ENCODE results near the gene PLPP2. TPM values are rescaled to one million over a fixed set of nuclear protein-coding genes. Genes with fewer than 3 reads are reported as not detected.
A peak's percentile ranks its signal among the peaks of the same experiment; 100 is the strongest.

PLPP2 gene
- polyA plus RNA-seq, 1 donor = 1.6 TPM

DNA sequence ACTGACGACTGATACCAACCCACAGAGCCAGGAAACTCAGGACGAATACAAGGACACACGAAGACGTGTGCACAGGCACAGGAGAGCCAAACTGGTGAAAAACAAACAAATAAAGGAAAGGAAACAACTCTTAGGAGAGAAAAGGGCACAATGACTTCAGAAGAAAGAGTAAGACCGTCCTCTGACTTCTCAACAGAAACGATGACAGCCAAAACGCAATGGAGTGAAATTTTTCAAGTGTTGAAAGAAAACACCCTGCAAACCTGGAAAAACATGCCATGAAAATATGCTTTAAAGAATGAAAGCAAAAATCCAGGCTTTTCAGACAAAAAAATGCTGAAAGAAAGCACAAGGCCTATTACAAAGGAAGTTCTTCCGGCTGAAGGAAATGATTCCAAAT lies 24.6 kb upstream of the PLPP2 start:
- peaks cover 48% of the 10 kb centered on the region for H3K36me3 ChIP-seq (ENCODE audit: control insufficient read depth, insufficient read depth, low read length)
- H3K4me3 ChIP-seq (ENCODE audit: low read length) = no peak overlapping the region
- H3K27ac ChIP-seq (ENCODE audit: low read length) = no peak overlapping the region
- H3K4me1 ChIP-seq (ENCODE audit: control insufficient read depth, insufficient read depth, low read length) = no peaks in the 10 kb centered on the region
- H3K9me3 ChIP-seq (ENCODE audit: control insufficient read depth, low read depth, low read length) = peaks cover 14% of the 10 kb centered on the region
- no peaks in the 10 kb centered on the region for H3K27me3 ChIP-seq (ENCODE audit: control insufficient read depth, insufficient read depth, low read length)
- 95% methylated on average over 6 of the region's 8 CpGs for WGBS (ENCODE audit: insufficient coverage, low lambda C conversion rate)
- no peak for DNase-seq

DNA sequence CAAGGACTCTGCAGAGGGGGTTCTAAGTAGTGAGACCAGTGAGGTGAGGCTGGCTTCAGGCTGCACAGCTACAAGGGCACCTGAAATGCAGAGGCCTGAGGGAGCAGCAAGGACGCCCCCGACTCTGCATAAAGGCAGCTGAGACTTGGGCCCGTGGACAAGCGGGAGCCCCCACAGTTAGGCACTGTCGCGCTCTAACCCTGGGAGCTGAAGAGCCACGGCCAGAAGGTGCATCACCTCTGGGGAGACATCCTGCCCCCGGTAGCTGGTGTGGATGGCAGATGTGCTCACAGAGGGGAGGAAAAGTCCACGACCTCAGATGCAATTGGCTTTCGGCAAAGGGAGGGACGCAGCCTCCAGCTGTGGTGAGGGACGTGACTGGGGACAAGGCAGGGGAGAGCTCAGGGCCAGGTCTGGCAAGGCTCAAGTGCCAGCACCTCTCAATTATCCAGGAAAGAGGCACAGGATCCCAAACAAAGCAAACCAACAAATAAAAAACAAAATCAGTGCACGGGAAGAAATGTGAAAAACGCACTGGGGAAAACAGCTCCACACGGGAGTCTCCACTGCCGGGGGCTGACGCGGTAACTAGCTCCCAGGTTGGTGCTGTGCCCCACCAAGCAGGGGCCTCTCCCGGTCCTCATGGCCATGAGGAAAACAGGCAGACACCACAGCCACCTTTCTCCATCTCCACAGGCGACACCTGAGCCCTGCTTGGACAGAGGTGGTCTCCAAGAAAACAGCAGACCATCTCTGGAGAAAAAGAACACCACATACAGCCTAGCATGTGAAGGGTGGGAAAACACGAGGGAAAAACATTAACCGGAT lies 23.0 kb upstream of the PLPP2 start:
- H3K4me1 ChIP-seq (ENCODE audit: control insufficient read depth, insufficient read depth, low read length) = peaks cover 2% of the 10 kb centered on the region
- H3K27ac ChIP-seq (ENCODE audit: low read length) = no peak overlapping the region
- H3K4me3 ChIP-seq (ENCODE audit: low read length) = no peak overlapping the region
- no peak for DNase-seq
- no peaks in the 10 kb centered on the region for H3K27me3 ChIP-seq (ENCODE audit: control insufficient read depth, insufficient read depth, low read length)
- H3K9me3 ChIP-seq (ENCODE audit: control insufficient read depth, low read depth, low read length) = peaks cover 7% of the 10 kb centered on the region
- H3K36me3 ChIP-seq (ENCODE audit: control insufficient read depth, insufficient read depth, low read length) = peaks cover 41% of the 10 kb centered on the region
- 100% methylated on average over 1 of the region's 22 CpGs for whole genome bisulfite sequencing (ENCODE audit: insufficient coverage, low lambda C conversion rate)

DNA sequence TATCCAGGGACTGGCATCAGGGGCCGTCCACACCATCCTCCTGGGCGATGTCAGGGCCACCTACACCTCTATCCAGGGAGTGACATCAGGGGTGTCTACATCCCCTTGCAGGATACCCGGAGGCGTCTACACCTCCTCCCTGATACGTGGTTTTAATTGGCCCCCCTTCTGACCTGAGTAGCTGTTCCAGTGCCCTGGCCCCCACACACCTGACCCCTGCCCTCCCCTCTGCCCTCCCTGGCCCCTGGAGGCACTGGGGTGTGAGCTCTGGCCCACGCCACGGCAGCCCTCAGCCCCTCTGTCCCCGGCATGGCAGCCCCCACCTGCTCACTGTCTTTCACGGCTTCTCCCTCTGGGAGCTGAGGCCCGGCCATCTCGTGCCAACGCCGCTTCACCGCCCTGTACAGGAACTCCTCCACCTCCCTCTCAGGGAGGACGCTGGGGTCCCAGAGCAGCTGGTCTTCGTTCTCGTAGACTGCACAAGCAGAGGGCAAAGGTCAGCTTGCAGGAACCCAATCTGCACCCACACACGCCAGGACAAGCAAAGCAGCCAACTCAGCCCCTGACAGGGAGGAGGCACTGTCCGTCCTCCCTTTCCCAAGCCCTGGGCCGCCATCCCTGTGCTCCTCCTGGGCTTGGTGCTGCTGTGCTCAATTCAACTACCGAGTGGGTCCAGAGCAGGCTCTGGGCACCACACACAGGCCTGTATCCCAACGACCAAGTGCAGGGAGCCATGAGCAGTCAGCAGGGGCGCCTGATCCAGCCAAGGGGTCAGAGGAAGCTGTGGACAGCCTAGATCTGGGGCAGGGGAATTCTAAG lies 22.2 kb upstream of the PLPP2 start:
- DNase-seq = no peak
- Histone ChIP-seq H3K36me3 (ENCODE audit: control insufficient read depth, insufficient read depth, low read length) (peaks cover 49% of the 10 kb centered on the region), H3K9me3 (ENCODE audit: control insufficient read depth, low read depth, low read length) (peaks cover 7% of the 10 kb centered on the region), H3K27me3 (ENCODE audit: control insufficient read depth, insufficient read depth, low read length) (no peaks in the 10 kb centered on the region), H3K4me3 (ENCODE audit: low read length) (no peak overlapping the region), H3K27ac (ENCODE audit: low read length) (no peak overlapping the region), H3K4me1 (ENCODE audit: control insufficient read depth, insufficient read depth, low read length) (peaks cover 2% of the 10 kb centered on the region)
- WGBS (ENCODE audit: insufficient coverage, low lambda C conversion rate) = no CpG with 5 or more reads among the region's 23 CpGs

DNA sequence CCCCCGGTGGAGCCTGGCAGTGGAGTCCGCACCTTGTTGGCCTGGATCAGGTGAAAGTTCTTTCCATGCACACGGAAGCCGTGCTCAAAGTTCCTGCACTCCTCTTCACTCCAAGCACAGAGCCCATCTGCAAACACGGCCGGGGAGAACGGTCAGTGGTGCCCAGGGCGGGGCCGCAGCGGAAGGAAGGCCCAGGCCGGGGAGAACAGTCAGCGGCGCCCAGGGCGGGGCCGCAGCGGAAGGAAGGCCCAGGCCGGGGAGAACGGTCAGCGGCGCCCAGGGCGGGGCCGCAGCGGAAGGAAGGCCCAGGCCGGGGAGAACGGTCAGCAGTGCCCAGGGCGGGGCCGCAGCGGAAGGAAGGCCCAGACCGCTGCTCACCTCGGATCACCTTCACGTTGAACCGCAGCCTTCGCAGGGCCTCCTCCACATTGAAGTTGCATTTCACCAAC lies 20.6 kb upstream of the PLPP2 start:
- no peak overlapping the region for H3K27ac ChIP-seq (ENCODE audit: low read length)

DNA sequence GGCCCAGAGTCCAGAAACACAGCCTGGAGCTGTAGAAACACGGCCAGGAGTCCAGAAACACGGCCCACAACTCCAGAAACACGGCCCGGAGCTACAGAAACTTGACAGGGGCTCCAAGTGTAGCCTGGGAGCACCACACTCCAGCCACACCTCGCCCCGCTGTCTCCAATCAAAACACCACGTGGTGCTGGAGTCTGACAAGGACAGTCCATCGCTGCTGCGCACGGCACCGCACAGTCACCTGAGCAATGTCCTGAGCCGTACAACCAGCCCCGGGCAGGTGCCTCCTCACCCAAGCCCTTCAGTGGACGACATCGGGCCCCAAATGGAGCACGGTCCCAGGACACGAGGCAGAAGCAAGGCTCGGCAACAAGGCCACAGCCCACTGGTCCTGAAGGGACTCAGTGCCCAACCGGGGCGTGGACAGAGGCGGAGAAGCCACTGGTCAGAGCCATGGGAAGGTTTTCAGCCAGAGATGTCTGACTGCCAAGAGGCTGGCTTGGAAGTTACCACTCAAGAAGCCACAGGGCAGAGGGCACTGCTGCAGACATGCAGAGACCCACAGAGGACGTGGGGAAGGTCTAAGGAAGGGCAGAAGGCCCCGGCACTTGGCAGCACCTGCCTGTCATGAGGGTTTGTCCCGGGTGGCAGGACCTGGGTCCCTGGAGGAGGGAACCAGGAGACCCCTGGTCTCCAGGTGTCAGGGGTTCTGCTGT lies 19.7 kb upstream of the PLPP2 start:
- Histone ChIP-seq H3K4me1 (ENCODE audit: control insufficient read depth, insufficient read depth, low read length) (peaks cover 2% of the 10 kb centered on the region), H3K36me3 (ENCODE audit: control insufficient read depth, insufficient read depth, low read length) (peaks cover 59% of the 10 kb centered on the region), H3K27me3 (ENCODE audit: control insufficient read depth, insufficient read depth, low read length) (no peaks in the 10 kb centered on the region), H3K27ac (ENCODE audit: low read length) (no peak overlapping the region), H3K4me3 (ENCODE audit: low read length) (no peak overlapping the region), H3K9me3 (ENCODE audit: control insufficient read depth, low read depth, low read length) (peaks cover 4% of the 10 kb centered on the region)
- DNase-seq = no peak
- 100% methylated on average over 1 of the region's 24 CpGs for WGBS (ENCODE audit: insufficient coverage, low lambda C conversion rate)

More for the DNA sequence above, 20.6 kb upstream of the PLPP2 start:
- Histone ChIP-seq H3K27me3 (ENCODE audit: control insufficient read depth, insufficient read depth, low read length) (no peaks in the 10 kb centered on the region), H3K9me3 (ENCODE audit: control insufficient read depth, low read depth, low read length) (peaks cover 4% of the 10 kb centered on the region), H3K36me3 (ENCODE audit: control insufficient read depth, insufficient read depth, low read length) (peaks cover 59% of the 10 kb centered on the region), H3K4me1 (ENCODE audit: control insufficient read depth, insufficient read depth, low read length) (peaks cover 2% of the 10 kb centered on the region), H3K4me3 (ENCODE audit: low read length) (no peak overlapping the region)
- DNase-seq = no peak
- no CpG with 5 or more reads among the region's 33 CpGs for WGBS (ENCODE audit: insufficient coverage, low lambda C conversion rate)

DNA sequence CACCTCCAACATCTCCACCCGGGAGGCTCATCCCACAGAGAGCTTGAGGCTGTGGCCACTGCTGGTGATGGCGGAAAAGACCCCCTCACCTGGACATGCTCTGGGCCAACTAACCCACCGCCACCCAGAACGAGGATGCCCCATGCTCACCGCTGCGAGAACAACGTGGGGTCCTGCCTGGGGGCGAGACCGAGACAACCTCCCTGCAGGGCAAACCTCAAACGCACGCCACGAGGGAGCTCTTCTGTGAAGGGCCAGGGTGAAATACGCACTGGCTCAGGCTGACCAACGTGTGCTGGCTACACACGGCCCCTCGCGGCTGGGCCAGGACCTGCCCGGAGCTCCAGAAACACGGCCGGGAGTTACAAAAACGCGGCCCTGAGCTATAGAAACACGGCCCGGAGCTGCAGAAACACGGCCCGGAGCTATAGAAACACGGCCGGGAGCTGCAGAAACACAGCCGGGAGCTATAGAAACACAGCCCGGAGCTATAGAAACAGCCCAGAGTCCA lies 19.0 kb upstream of the PLPP2 start:
- no peaks in the 10 kb centered on the region for H3K27me3 ChIP-seq (ENCODE audit: control insufficient read depth, insufficient read depth, low read length)
- no peak overlapping the region for H3K4me3 ChIP-seq (ENCODE audit: low read length)
- H3K36me3 ChIP-seq (ENCODE audit: control insufficient read depth, insufficient read depth, low read length) = peaks cover 57% of the 10 kb centered on the region
- H3K27ac ChIP-seq (ENCODE audit: low read length) = no peak overlapping the region
- no CpG with 5 or more reads among the region's 30 CpGs for whole genome bisulfite sequencing (ENCODE audit: insufficient coverage, low lambda C conversion rate)
- H3K4me1 ChIP-seq (ENCODE audit: control insufficient read depth, insufficient read depth, low read length) = peaks cover 2% of the 10 kb centered on the region
- peak; percentile 68 to 89 for DNase-seq
- H3K9me3 ChIP-seq (ENCODE audit: control insufficient read depth, low read depth, low read length) = peaks cover 4% of the 10 kb centered on the region

DNA sequence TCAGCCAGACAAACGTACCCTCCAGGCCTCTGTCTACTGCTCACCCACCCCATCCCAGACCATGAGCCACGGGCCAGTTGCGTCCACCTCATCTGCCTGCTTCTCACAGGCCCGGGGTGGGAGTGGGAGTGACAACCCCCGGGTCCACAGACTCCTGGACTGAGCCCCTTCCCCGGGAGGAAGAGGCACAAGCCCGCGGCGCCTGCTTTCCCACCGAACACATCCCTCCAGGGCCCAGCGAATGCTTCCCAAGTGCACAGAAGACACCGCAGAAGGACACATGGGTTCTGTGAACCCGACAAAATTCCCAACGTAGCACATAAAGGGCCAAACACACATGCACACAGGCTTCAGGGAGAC lies 18.0 kb upstream of the PLPP2 start:
- H3K4me3 ChIP-seq (ENCODE audit: low read length) = no peak overlapping the region
- peaks cover 2% of the 10 kb centered on the region for H3K4me1 ChIP-seq (ENCODE audit: control insufficient read depth, insufficient read depth, low read length)
- WGBS (ENCODE audit: insufficient coverage, low lambda C conversion rate) = no CpG with 5 or more reads among the region's 14 CpGs
- peaks cover 51% of the 10 kb centered on the region for H3K36me3 ChIP-seq (ENCODE audit: control insufficient read depth, insufficient read depth, low read length)
- H3K9me3 ChIP-seq (ENCODE audit: control insufficient read depth, low read depth, low read length) = peaks cover 4% of the 10 kb centered on the region
- no peak for DNase-seq
- no peak overlapping the region for H3K27ac ChIP-seq (ENCODE audit: low read length)
- H3K27me3 ChIP-seq (ENCODE audit: control insufficient read depth, insufficient read depth, low read length) = no peaks in the 10 kb centered on the region

DNA sequence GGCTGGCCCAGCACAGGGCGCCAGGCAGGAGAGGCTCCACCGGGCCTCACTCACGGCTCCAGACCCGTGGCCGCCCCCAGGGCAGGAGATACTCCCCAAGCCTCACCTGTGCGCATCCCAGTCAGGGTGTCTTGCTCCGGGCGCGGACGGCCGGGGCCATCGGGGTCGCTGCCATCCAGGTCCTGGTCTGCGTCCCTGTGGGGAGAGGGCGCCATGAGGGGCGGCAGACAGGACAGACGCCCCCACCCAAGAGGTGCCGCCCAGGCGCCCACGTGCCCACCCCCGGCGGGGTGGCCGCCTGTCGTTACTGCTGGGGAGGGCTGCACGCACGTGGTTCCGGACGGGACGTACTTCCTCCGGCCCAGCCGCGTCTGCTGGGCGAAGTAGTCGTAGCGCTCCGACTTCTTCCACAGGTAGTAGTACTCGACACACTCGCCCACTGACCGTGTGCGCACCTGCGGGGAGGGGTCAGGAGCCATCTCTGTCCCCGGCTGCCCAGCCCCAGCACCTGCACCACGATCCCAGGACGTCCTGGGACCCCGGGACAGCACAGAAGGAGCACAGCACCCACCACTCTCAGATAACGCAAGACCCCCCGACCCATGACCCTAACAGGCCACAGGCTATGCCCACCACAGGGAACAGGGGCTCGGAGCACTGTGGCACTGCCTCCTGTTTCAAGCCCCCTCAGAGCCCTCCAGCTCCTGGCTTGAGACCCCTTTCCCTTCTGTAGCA lies 17.4 kb upstream of the PLPP2 start:
- Histone ChIP-seq H3K4me1 (ENCODE audit: control insufficient read depth, insufficient read depth, low read length) (peaks cover 2% of the 10 kb centered on the region), H3K27me3 (ENCODE audit: control insufficient read depth, insufficient read depth, low read length) (no peaks in the 10 kb centered on the region), H3K27ac (ENCODE audit: low read length) (no peak overlapping the region), H3K36me3 (ENCODE audit: control insufficient read depth, insufficient read depth, low read length) (peaks cover 45% of the 10 kb centered on the region), H3K9me3 (ENCODE audit: control insufficient read depth, low read depth, low read length) (peaks cover 4% of the 10 kb centered on the region), H3K4me3 (ENCODE audit: low read length) (no peak overlapping the region)
- no peak for DNase-seq
- WGBS (ENCODE audit: insufficient coverage, low lambda C conversion rate) = no CpG with 5 or more reads among the region's 48 CpGs

DNA sequence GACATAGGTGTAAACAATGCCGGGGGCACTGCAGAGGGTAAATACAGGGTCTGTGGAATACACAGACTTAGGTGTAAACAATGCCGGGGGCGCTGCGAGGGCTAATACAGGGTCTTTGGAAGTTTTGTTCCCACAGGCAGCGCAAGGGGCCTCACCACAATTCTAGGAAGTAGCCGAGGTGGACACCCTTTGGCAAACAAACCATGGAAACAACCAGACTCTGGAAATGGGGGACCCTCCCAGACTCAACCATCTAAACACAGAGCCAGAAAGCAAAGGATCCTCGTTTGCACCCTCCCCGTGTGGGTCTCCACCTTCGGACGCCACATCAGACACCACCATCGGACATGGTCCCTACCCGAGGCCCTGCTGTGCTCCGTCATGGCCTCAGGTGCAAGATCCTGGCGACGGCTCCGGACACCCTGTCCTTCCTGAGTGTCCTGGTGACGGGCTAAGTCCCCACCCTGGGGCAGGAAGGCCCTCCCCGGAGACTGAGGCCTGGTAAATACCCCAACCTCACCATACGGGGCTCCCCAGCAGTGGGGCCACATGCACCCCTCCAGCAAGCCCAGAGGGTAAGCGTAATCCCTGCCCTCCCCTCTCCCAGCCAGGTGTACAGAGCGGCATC lies 16.7 kb upstream of the PLPP2 start:
- Histone ChIP-seq H3K36me3 (ENCODE audit: control insufficient read depth, insufficient read depth, low read length) (peaks cover 41% of the 10 kb centered on the region), H3K27me3 (ENCODE audit: control insufficient read depth, insufficient read depth, low read length) (no peaks in the 10 kb centered on the region), H3K9me3 (ENCODE audit: control insufficient read depth, low read depth, low read length) (peaks cover 4% of the 10 kb centered on the region), H3K27ac (ENCODE audit: low read length) (no peak overlapping the region), H3K4me3 (ENCODE audit: low read length) (no peak overlapping the region), H3K4me1 (ENCODE audit: control insufficient read depth, insufficient read depth, low read length) (peaks cover 2% of the 10 kb centered on the region)
- no CpG with 5 or more reads among the region's 21 CpGs for WGBS (ENCODE audit: insufficient coverage, low lambda C conversion rate)
- DNase-seq = no peak

Data from large intestine (tissue), 3 donors.